Neural progenitor cell (in vitro differentiated cells): ENCODE results near the gene PQBP1. TPM values are rescaled to one million over a fixed set of nuclear protein-coding genes. Genes with fewer than 3 reads are reported as not detected.
A peak's percentile ranks its signal among the peaks of the same experiment; 100 is the strongest.

Experiments
- DNase-seq: peaks from one replicate; pipeline ENCODE4 v3.0.0-alpha.2; 2016; ENCODE audit warnings: low spot score
- H2AFZ ChIP-seq: fragments of 200-600 bp; sonication (generic); replicated peaks from 2 replicates; pipeline ENCODE4 v1.6.1; 2016; ENCODE audit warnings: antibody characterized with exemption
- H3F3A ChIP-seq: fragments of 200-600 bp; sonication (generic); 2 replicates; pipeline ENCODE4 v1.6.1; 2016; ENCODE audit warnings: antibody characterized with exemption, low read depth
- H3K27ac ChIP-seq: fragments of 200-600 bp; sonication (generic); 2 replicates; pipeline ENCODE4 v1.5.1; 2016; ENCODE audit warnings: mild to moderate bottlenecking
- H3K27me3 ChIP-seq: fragments of 200-600 bp; sonication (generic); 2 replicates; pipeline ENCODE4 v1.6.1; 2016; ENCODE audit warnings: mild to moderate bottlenecking, moderate library complexity
- H3K36me3 ChIP-seq: fragments of 200-600 bp; sonication (generic); 2 replicates; pipeline ENCODE4 v1.5.1; 2016
- H3K4me1 ChIP-seq: fragments of 200-600 bp; sonication (generic); 2 replicates; pipeline ENCODE4 v1.6.1; 2016; ENCODE audit warnings: mixed run types
- H3K4me2 ChIP-seq: fragments of 200-600 bp; sonication (generic); 2 replicates; pipeline ENCODE4 v1.6.1; 2016
- H3K4me3 ChIP-seq: fragments of 200-600 bp; sonication (generic); 2 replicates; pipeline ENCODE4 v1.5.1; 2016
- H3K79me2 ChIP-seq: fragments of 200-600 bp; sonication (generic); 2 replicates; pipeline ENCODE4 v1.6.1; 2016; ENCODE audit warnings: low read depth
- H3K9ac ChIP-seq: fragments of 200-600 bp; sonication (generic); 2 replicates; pipeline ENCODE4 v1.6.1; 2016
- H3K9me3 ChIP-seq: fragments of 200-600 bp; sonication (generic); 2 replicates; pipeline ENCODE4 v1.5.1; 2016; ENCODE audit warnings: low read depth
- H4K20me1 ChIP-seq: fragments of 200-600 bp; sonication (generic); 2 replicates; pipeline ENCODE4 v1.6.1; 2016; ENCODE audit warnings: low read depth
- H3K27ac Mint-ChIP-seq: 3 replicates; pipeline ENCODE4 v1.8.0; 2021; ENCODE audit warnings: mixed read lengths
- H3K27me3 Mint-ChIP-seq: 2 replicates; pipeline ENCODE4 v1.8.0; 2022; ENCODE audit warnings: low read depth, mild to moderate bottlenecking, inconsistent platforms, moderate library complexity, mixed read lengths; ENCODE audit not compliant: insufficient read depth
- H3K36me3 Mint-ChIP-seq: 3 replicates; pipeline ENCODE4 v1.8.0; 2021; ENCODE audit warnings: mixed read lengths
- H3K4me1 Mint-ChIP-seq: 3 replicates; pipeline ENCODE4 v1.8.0; 2021; ENCODE audit warnings: mixed read lengths
- H3K4me3 Mint-ChIP-seq: 3 replicates; pipeline ENCODE4 v1.8.0; 2021; ENCODE audit warnings: mild to moderate bottlenecking, moderate library complexity, mixed read lengths
- H3K9me3 Mint-ChIP-seq: 3 replicates; pipeline ENCODE4 v1.8.0; 2020; ENCODE audit warnings: mixed read lengths
- EZH2 ChIP-seq: fragments of 200-600 bp; sonication (generic); IDR thresholded peaks from 2 replicates; pipeline ENCODE4 v1.6.1; 2017; ENCODE audit warnings: antibody characterized with exemption, mild to moderate bottlenecking, moderate library complexity
- EZH2phosphoT487 ChIP-seq: fragments of 200-600 bp; sonication (generic); IDR thresholded peaks from 2 replicates; pipeline ENCODE4 v1.6.1; 2017; ENCODE audit warnings: antibody characterized with exemption
- total RNA-seq: library from RNA; depleted of rRNA; stranded (reverse); fragments of >200 nt; gene quantifications from 2 replicates; pipeline ENCODE4 v1.2.3, GENCODE V29; 2015; ENCODE audit warnings: low replicate concordance
- TF ChIP-seq, protein P1 (sequence below): fragments of 200-600 bp; sonication (generic); IDR thresholded peaks from 2 replicates; pipeline ENCODE4 v1.5.1; 2017; ENCODE audit warnings: antibody characterized with exemption, mild to moderate bottlenecking

The PQBP1 gene
- total RNA-seq, 1 donor from 2014 or later: 26.9 TPM

DNA sequence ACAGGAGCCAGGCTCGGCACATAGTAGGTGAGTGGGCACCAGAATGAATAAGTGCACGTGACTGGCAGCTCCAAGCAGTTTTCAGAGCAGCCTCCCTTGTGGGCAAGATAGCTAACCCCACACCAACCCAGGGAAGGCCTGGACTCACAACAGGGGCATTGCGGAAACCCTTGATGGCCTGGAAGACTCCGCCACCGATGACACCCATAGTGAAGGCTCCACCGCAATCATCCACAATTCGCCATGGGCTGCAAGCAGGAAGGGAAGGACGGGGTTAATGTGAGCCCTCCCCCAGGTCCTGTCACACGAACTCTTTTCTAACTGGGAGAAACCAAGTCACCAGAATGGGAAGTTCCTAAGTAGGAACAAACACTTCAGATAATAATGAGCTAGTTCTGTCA lies 1.1 kb upstream of the PQBP1 start:
- no peak for TF ChIP-seq EZH2
- H3K4me3 ChIP-seq: peak overlapping the region; percentile 80
- H3K9me3 ChIP-seq: no peaks in the 10 kb centered on the region
- H3F3A ChIP-seq: peaks cover 7% of the 10 kb centered on the region
- H3K79me2 ChIP-seq: peaks cover 44% of the 10 kb centered on the region
- peaks cover 22% of the 10 kb centered on the region for H4K20me1 ChIP-seq
- no peak overlapping the region for H3K9ac ChIP-seq
- Mint-ChIP-seq H3K4me3 (peak overlapping the region; percentile 91), H3K27ac (peak overlapping the region; percentile 53), H3K9me3 (peaks cover 12% of the 10 kb centered on the region), H3K27me3 (peaks cover 8% of the 10 kb centered on the region), H3K4me1 (peaks cover 19% of the 10 kb centered on the region), H3K36me3 (peaks cover 6% of the 10 kb centered on the region)
- no peaks in the 10 kb centered on the region for H3K27me3 ChIP-seq
- peak; percentile 13 for DNase-seq
- H3K36me3 ChIP-seq: no peaks in the 10 kb centered on the region
- no peak overlapping the region for H3K27ac ChIP-seq
- H3K4me2 ChIP-seq: peak overlapping the region; percentile 90
- H3K4me1 ChIP-seq: no peaks in the 10 kb centered on the region
- no peak overlapping the region for H2AFZ ChIP-seq

DNA sequence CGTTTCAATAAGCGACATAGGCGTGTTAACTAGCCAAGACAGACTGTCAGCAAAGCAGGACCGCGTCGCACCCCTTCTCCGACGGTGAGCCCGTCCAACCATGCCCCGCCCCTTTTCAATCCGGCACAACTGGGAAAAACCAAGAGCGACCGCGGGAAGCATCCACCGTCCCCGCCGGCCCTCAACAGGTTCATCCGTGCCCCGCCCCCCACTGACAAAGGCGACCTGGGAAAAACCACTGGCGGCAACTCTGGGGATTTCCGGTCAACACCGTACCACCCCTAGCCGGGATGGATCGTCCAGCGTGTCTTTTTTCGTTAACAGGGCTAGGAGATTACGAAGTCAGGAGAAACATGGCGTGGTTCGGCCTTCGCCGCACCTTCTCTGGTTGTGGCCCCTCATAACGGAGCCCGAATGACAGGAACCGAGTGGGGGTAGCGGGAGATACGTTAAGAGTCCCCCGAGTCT lies 539 bp upstream of the PQBP1 start:
- peak overlapping the region; percentile 53 for H3K27ac Mint-ChIP-seq
- H3K79me2 ChIP-seq: peaks cover 44% of the 10 kb centered on the region
- peak overlapping the region; percentile 93 for H3K27ac ChIP-seq
- H3K27me3 ChIP-seq: no peaks in the 10 kb centered on the region
- peak overlapping the region; percentile 91 for H3K4me3 Mint-ChIP-seq
- peaks cover 3% of the 10 kb centered on the region for H3F3A ChIP-seq
- no peaks in the 10 kb centered on the region for H3K36me3 ChIP-seq
- no peaks in the 10 kb centered on the region for H3K4me1 ChIP-seq
- TF ChIP-seq EZH2 (no peak), EZH2phosphoT487 (no peak)
- TF ChIP-seq, protein P1, sequence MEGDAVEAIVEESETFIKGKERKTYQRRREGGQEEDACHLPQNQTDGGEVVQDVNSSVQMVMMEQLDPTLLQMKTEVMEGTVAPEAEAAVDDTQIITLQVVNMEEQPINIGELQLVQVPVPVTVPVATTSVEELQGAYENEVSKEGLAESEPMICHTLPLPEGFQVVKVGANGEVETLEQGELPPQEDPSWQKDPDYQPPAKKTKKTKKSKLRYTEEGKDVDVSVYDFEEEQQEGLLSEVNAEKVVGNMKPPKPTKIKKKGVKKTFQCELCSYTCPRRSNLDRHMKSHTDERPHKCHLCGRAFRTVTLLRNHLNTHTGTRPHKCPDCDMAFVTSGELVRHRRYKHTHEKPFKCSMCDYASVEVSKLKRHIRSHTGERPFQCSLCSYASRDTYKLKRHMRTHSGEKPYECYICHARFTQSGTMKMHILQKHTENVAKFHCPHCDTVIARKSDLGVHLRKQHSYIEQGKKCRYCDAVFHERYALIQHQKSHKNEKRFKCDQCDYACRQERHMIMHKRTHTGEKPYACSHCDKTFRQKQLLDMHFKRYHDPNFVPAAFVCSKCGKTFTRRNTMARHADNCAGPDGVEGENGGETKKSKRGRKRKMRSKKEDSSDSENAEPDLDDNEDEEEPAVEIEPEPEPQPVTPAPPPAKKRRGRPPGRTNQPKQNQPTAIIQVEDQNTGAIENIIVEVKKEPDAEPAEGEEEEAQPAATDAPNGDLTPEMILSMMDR: no peak
- H3K4me2 ChIP-seq: peak overlapping the region; percentile 90
- no peaks in the 10 kb centered on the region for H3K9me3 ChIP-seq
- peaks cover 22% of the 10 kb centered on the region for H4K20me1 ChIP-seq
- peaks cover 6% of the 10 kb centered on the region for H3K36me3 Mint-ChIP-seq
- peaks cover 15% of the 10 kb centered on the region for H3K9me3 Mint-ChIP-seq
- H2AFZ ChIP-seq: peak overlapping the region; percentile 65
- DNase-seq: peak; percentile 92
- peaks cover 16% of the 10 kb centered on the region for H3K4me1 Mint-ChIP-seq
- peaks cover 8% of the 10 kb centered on the region for H3K27me3 Mint-ChIP-seq
- peak overlapping the region; percentile 80 for H3K4me3 ChIP-seq
- H3K9ac ChIP-seq: peak overlapping the region; percentile 83

DNA sequence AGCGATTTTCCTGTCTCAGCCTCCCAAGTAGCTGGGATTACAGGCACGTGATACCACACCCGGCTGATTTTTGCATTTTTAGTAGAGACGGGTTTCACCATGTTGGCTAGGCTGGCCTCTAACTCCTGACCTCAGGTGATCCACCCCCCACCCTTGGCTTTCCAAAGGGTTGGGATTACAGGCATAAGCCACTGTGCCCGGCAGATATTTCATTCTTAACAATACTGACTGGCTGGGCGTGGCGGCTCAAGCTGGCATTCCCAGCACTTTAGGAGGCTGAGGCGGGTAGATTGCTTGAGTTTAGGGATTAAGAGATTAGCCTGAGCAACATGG lies 1.3 kb downstream of the PQBP1 start:
- Histone ChIP-seq H2AFZ (no peak overlapping the region), H3K9me3 (no peaks in the 10 kb centered on the region), H3K9ac (no peak overlapping the region), H3K27ac (no peak overlapping the region), H3K4me2 (no peak overlapping the region), H3K4me3 (no peak overlapping the region), H3K36me3 (no peaks in the 10 kb centered on the region), H3F3A (peaks cover 3% of the 10 kb centered on the region), H3K79me2 (peaks cover 44% of the 10 kb centered on the region), H4K20me1 (peaks cover 22% of the 10 kb centered on the region), H3K27me3 (no peaks in the 10 kb centered on the region), H3K4me1 (no peaks in the 10 kb centered on the region)
- Mint-ChIP-seq H3K9me3 (peaks cover 17% of the 10 kb centered on the region), H3K4me3 (no peak overlapping the region), H3K27ac (no peak overlapping the region), H3K4me1 (peaks cover 16% of the 10 kb centered on the region), H3K36me3 (peaks cover 7% of the 10 kb centered on the region), H3K27me3 (peaks cover 7% of the 10 kb centered on the region)
- DNase-seq: no peak
- TF ChIP-seq, protein P1: no peak
- TF ChIP-seq EZH2 (no peak), EZH2phosphoT487 (no peak)

DNA sequence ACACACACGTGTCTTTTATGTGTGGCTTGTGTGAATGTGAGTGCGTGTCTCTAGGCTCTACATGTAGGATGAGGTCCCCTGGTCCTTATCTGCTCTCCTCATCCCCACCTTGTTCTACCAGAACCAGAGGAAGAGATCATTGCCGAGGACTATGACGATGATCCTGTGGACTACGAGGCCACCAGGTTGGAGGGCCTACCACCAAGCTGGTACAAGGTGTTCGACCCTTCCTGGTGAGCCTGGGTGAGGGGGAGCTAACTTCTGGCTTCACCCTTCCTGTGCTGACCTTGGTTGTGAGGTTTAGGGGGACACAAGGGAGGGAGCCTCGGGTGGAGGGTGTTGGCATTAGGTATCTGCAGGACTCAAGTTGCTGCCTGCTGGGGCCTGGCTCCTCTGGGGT lies 3.3 kb downstream of the PQBP1 start:
- Mint-ChIP-seq H3K4me3 (no peak overlapping the region), H3K4me1 (peaks cover 12% of the 10 kb centered on the region), H3K27me3 (peaks cover 4% of the 10 kb centered on the region), H3K27ac (no peak overlapping the region), H3K36me3 (peaks cover 7% of the 10 kb centered on the region), H3K9me3 (peaks cover 18% of the 10 kb centered on the region)
- no peaks in the 10 kb centered on the region for H3K4me1 ChIP-seq
- no peaks in the 10 kb centered on the region for H3K27me3 ChIP-seq
- peaks cover 9% of the 10 kb centered on the region for H4K20me1 ChIP-seq
- no peak for TF ChIP-seq EZH2
- no peak for TF ChIP-seq EZH2phosphoT487
- TF ChIP-seq, protein P1: no peak
- H3K36me3 ChIP-seq: no peaks in the 10 kb centered on the region
- H3K4me3 ChIP-seq: no peak overlapping the region
- H3K9me3 ChIP-seq: no peaks in the 10 kb centered on the region
- H3F3A ChIP-seq: peaks cover 3% of the 10 kb centered on the region
- no peak overlapping the region for H2AFZ ChIP-seq
- DNase-seq: no peak
- H3K79me2 ChIP-seq: peaks cover 30% of the 10 kb centered on the region
- no peak overlapping the region for H3K27ac ChIP-seq
- no peak overlapping the region for H3K4me2 ChIP-seq
- H3K9ac ChIP-seq: no peak overlapping the region
